Caco-2 (cell line): Measurements from ENCODE around the gene HAND2. TPM values are rescaled to one million over a fixed set of nuclear protein-coding genes. Genes with fewer than 3 reads are reported as not detected.

Experiments used
- BruUV-seq: library from RNA; stranded (reverse); fragments of 400-500 nt; replicated peaks from 2 replicates; lab custom pipeline; 2021; lab: Mats Ljungman, UMichigan
- CTCF ChIA-PET: fragments of 300-600 bp; sonication (Branson Sonifier 250); formaldehyde crosslinking; loops from one replicate; lab custom pipeline; 2022; ENCODE audit warnings: antibody characterized with exemption; lab: Charles Lee
- POLR2A ChIA-PET: fragments of 300-600 bp; sonication (Branson Sonifier 250); formaldehyde crosslinking; loops from one replicate; lab custom pipeline; 2022; ENCODE audit warnings: antibody characterized with exemption; lab: Charles Lee
- DNase-seq, 2 experiments: peaks; one replicate each; pipeline versions ENCODE4 v3.0.0 to v3.0.0-alpha.2; 2020 to 2022
- H3K27me3 ChIP-seq: replicated peaks from 2 replicates; pipeline ENCODE4 v1.6.0; 2011; ENCODE audit warnings: low read length; ENCODE audit not compliant: control insufficient read depth, insufficient read depth
- H3K36me3 ChIP-seq: 2 replicates; pipeline ENCODE4 v1.5.1; 2011; ENCODE audit warnings: low read length; ENCODE audit not compliant: control insufficient read depth, insufficient read depth
- H3K4me1 ChIP-seq: fragments of 250-450 bp; sonication (Bioruptor Pico); 2 replicates; pipeline ENCODE4 v1.5.1; 2020; ENCODE audit warnings: mild to moderate bottlenecking
- H3K4me3 ChIP-seq: 2 replicates; pipeline ENCODE4 v1.5.1; 2011; ENCODE audit warnings: low read depth, mild to moderate bottlenecking, control low read depth, low read length
- H3K9me3 ChIP-seq: fragments of 250-450 bp; sonication (Bioruptor Pico); 2 replicates; pipeline ENCODE4 v1.5.1; 2020; ENCODE audit warnings: mild to moderate bottlenecking, moderate library complexity
- H3K27ac Mint-ChIP-seq: one replicate; pipeline ENCODE4 v1.8.0; 2022; ENCODE audit warnings: mixed read lengths; ENCODE audit not compliant: unreplicated experiment
- H3K27me3 Mint-ChIP-seq: one replicate; pipeline ENCODE4 v1.8.0; 2022; ENCODE audit warnings: mixed read lengths; ENCODE audit not compliant: insufficient read depth, unreplicated experiment
- H3K36me3 Mint-ChIP-seq: one replicate; pipeline ENCODE4 v1.8.0; 2022; ENCODE audit warnings: mild to moderate bottlenecking, mixed read lengths; ENCODE audit not compliant: insufficient read depth, unreplicated experiment
- H3K4me1 Mint-ChIP-seq: one replicate; pipeline ENCODE4 v1.8.0; 2022; ENCODE audit warnings: low read depth, mixed read lengths; ENCODE audit not compliant: unreplicated experiment
- H3K4me3 Mint-ChIP-seq: one replicate; pipeline ENCODE4 v1.8.0; 2022; ENCODE audit warnings: mild to moderate bottlenecking, moderate library complexity, mixed read lengths; ENCODE audit not compliant: unreplicated experiment
- H3K9me3 Mint-ChIP-seq: one replicate; pipeline ENCODE4 v1.8.0; 2022; ENCODE audit warnings: mixed read lengths; ENCODE audit not compliant: unreplicated experiment
- intact Hi-C: fragments of 100-400 bp; cut with micrococcal nuclease; formaldehyde crosslinking; loops from one replicate; pipeline ENCODE4 v1.10.0; 2022; ENCODE audit not compliant: unreplicated experiment
- total RNA-seq: library from RNA; stranded (reverse); gene quantifications from 2 replicates; pipeline ENCODE4 v1.2.3, GENCODE V29; 2022
- TF ChIP-seq, protein P1 (sequence below), 2 experiments: fragments of 200-600 bp in 1 of 2; IDR thresholded peaks; 1 replicate in 1 of 2; 2 replicates in 1 of 2; pipeline versions ENCODE4 v1.5.1 to v1.8.0; 2011 to 2022; ENCODE audit warnings: antibody characterized with exemption in 1 of 2, control low read depth in 1 of 2, inconsistent platforms in 1 of 2, low read depth in 1 of 2, low read length in 1 of 2, mild to moderate bottlenecking in 1 of 2, moderate library complexity in 1 of 2; ENCODE audit not compliant: insufficient read depth in 1 of 2, severe bottlenecking in 1 of 2, unreplicated experiment in 1 of 2

HAND2 gene
- total RNA-seq, 1 experiment from 2014 or later, result not detected

DNA sequence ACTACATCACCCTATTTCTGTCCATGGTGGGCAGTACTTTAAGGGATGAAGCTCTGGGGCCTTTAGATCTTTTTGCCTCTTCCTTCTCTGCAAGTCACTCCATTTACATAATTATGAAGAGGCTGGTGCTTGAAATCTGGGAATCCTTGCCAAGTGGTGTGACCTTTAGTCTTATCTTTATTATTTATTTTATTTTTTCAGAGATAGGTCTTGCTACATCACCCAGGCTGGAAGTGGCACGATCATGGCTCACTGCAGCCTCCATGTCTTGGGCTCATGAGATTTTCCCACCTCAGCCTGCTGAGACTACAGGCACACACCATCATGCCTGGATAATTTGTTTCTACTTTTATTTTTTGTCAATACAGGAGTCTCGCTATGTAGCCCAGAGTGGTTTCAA is 34.4 kb upstream of the HAND2 start:
- Histone ChIP-seq H3K9me3 (no peaks in the 10 kb centered on the region), H3K4me1 (no peaks in the 10 kb centered on the region), H3K36me3 (no peaks in the 10 kb centered on the region), H3K27me3 (no peaks in the 10 kb centered on the region), H3K4me3 (no peak overlapping the region)
- CTCF ChIA-PET, result no interaction called here
- intact Hi-C loops, result no loop called here
- no TSS peak for BruUV-seq
- Mint-ChIP-seq H3K27me3 (no peaks in the 10 kb centered on the region), H3K4me3 (no peak overlapping the region), H3K36me3 (no peaks in the 10 kb centered on the region), H3K27ac (no peak overlapping the region), H3K9me3 (no peaks in the 10 kb centered on the region), H3K4me1 (no peaks in the 10 kb centered on the region)
- TF ChIP-seq, protein P1, sequence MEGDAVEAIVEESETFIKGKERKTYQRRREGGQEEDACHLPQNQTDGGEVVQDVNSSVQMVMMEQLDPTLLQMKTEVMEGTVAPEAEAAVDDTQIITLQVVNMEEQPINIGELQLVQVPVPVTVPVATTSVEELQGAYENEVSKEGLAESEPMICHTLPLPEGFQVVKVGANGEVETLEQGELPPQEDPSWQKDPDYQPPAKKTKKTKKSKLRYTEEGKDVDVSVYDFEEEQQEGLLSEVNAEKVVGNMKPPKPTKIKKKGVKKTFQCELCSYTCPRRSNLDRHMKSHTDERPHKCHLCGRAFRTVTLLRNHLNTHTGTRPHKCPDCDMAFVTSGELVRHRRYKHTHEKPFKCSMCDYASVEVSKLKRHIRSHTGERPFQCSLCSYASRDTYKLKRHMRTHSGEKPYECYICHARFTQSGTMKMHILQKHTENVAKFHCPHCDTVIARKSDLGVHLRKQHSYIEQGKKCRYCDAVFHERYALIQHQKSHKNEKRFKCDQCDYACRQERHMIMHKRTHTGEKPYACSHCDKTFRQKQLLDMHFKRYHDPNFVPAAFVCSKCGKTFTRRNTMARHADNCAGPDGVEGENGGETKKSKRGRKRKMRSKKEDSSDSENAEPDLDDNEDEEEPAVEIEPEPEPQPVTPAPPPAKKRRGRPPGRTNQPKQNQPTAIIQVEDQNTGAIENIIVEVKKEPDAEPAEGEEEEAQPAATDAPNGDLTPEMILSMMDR (IDR thresholded peaks at IDR 0.05; ENCODE audit: insufficient read depth in 1 of 2, low read depth in 1 of 2, low read length in 1 of 2, severe bottlenecking in 1 of 2, unreplicated experiment in 1 of 2), result no peak
- POLR2A ChIA-PET, result no interaction called here
- no peak for DNase-seq

DNA sequence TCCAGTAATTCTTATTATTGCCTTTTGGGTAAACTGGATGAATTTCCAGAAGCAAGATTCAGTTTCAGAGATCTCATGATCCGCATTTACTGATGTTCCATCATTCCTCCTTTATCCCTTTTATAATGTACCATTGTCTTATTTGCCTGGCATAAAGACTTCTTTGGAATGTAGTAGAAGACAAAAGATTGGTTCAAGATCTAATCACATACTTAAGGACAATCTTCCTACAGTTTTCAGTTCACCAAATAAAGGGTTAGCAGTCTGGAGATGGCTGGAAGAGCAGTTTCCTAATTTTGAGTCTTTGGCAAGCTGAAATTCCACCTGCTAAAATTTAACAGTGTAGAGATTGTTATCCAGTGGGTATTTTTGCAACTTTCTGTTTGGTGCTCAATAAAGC is 30.9 kb upstream of the HAND2 start:
- Mint-ChIP-seq H3K9me3 (no peaks in the 10 kb centered on the region), H3K27ac (no peak overlapping the region), H3K36me3 (no peaks in the 10 kb centered on the region), H3K4me1 (no peaks in the 10 kb centered on the region), H3K27me3 (no peaks in the 10 kb centered on the region), H3K4me3 (no peak overlapping the region)
- Histone ChIP-seq H3K36me3 (no peaks in the 10 kb centered on the region), H3K4me3 (no peak overlapping the region), H3K27me3 (no peaks in the 10 kb centered on the region), H3K4me1 (no peaks in the 10 kb centered on the region), H3K9me3 (no peaks in the 10 kb centered on the region)
- CTCF ChIA-PET, result no interaction called here
- POLR2A ChIA-PET, result interaction anchor here (0.6 kb wide), 1 partner anchor 9 kb away, joined by 3 read pairs; no protein-coding TSS in a partner anchor
- no TSS peak for BruUV-seq
- no peak for DNase-seq
- TF ChIP-seq, protein P1 (IDR thresholded peaks at IDR 0.05; ENCODE audit: insufficient read depth in 1 of 2, low read depth in 1 of 2, low read length in 1 of 2, severe bottlenecking in 1 of 2, unreplicated experiment in 1 of 2), result no peak
- intact Hi-C loops, result no loop called here

DNA sequence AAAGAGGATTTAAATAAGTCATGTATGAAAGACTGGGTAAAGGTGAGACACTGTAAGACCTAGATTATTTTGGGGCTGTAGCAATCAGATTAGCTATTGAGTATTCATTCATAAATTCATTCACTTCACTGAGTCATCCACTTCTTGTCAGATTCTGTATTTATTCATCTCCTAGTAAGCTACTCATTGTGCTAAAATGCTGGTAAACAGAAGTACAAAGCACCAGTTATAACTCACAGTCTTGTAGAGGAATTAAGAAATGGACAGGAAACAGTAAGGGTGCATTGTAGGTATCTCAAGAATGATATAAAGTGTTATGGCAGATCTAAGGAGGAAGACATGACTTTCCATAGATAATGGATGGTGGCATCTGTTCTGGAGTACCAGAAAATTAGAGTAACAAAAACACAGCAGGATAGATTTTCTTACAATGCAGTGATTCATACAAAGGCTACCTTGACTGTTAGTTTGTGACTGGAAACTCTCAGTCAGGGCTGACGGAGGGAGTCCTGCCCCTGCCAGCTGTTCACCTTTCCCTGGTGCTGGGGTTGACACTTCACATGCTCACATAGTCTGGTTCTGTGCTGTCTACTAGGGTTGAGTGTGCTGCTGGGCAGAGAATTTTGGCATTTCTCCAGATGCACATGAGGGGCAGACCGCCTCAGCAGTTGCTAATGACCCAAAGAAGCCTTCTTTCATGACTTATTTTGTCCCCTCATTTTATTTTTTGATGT is 26.5 kb upstream of the HAND2 start:
- CTCF ChIA-PET, result no interaction called here
- no peak overlapping the region for H3K4me3 Mint-ChIP-seq
- DNase-seq, result no peak
- POLR2A ChIA-PET, result no interaction called here
- no peaks in the 10 kb centered on the region for H3K4me1 Mint-ChIP-seq
- intact Hi-C loops, result no loop called here
- Histone ChIP-seq H3K36me3 (no peaks in the 10 kb centered on the region), H3K9me3 (no peaks in the 10 kb centered on the region), H3K4me3 (no peak overlapping the region), H3K4me1 (no peaks in the 10 kb centered on the region), H3K27me3 (no peaks in the 10 kb centered on the region)
- TF ChIP-seq, protein P1 (IDR thresholded peaks at IDR 0.05; ENCODE audit: insufficient read depth in 1 of 2, low read depth in 1 of 2, low read length in 1 of 2, severe bottlenecking in 1 of 2, unreplicated experiment in 1 of 2), result no peak
- no peaks in the 10 kb centered on the region for H3K27me3 Mint-ChIP-seq
- no TSS peak for BruUV-seq
- no peak overlapping the region for H3K27ac Mint-ChIP-seq
- no peaks in the 10 kb centered on the region for H3K36me3 Mint-ChIP-seq
- H3K9me3 Mint-ChIP-seq, result no peaks in the 10 kb centered on the region
